ENCODE results near the gene PARD3.

The PARD3 gene

GRCh38 chr10:34121781-34122622, 693.1 kb downstream of the PARD3 start:
- FAIRE-seq (peak; percentile 56), DNase-seq (ENCODE audit: extremely low spot score, insufficient read length, low read depth) (no peak)

- no peak for DNase-seq (ENCODE audit: extremely low spot score, insufficient read length, low read depth)
- no peak for FAIRE-seq
Observed at GRCh38 chr10:34121125-34121753, 693.9 kb downstream of the PARD3 start.

- DNase-seq (ENCODE audit: extremely low spot score, insufficient read length, low read depth) (no peak), FAIRE-seq (no peak)
Observed at GRCh38 chr10:34119456-34119855, 695.6 kb downstream of the PARD3 start.

GRCh38 chr10:34116681-34117271, 698.3 kb downstream of the PARD3 start:
- FAIRE-seq: no peak
- no peak for DNase-seq (ENCODE audit: extremely low spot score, insufficient read length, low read depth)

- FAIRE-seq (no peak), DNase-seq (ENCODE audit: extremely low spot score, insufficient read length, low read depth) (no peak)
Observed at GRCh38 chr10:34116220-34116641, 698.9 kb downstream of the PARD3 start.

GRCh38 chr10:34114914-34115313, 700.2 kb downstream of the PARD3 start:
- DNase-seq (ENCODE audit: extremely low spot score, insufficient read length, low read depth): no peak
- FAIRE-seq: no peak

GRCh38 chr10:34113504-34114225, 701.4 kb downstream of the PARD3 start:
- FAIRE-seq: no peak
- no peak for DNase-seq (ENCODE audit: extremely low spot score, insufficient read length, low read depth)

- DNase-seq (ENCODE audit: extremely low spot score, insufficient read length, low read depth) (no peak), FAIRE-seq (no peak)
Observed at GRCh38 chr10:34112171-34112782, 702.8 kb downstream of the PARD3 start.

- FAIRE-seq: no peak
- DNase-seq (ENCODE audit: extremely low spot score, insufficient read length, low read depth): no peak
Observed at GRCh38 chr10:34111179-34111578, 703.9 kb downstream of the PARD3 start.

GRCh38 chr10:34109952-34110702, 705.0 kb downstream of the PARD3 start:
- no peak for DNase-seq (ENCODE audit: extremely low spot score, insufficient read length, low read depth)
- FAIRE-seq: no peak

GRCh38 chr10:34109495-34109894, 705.6 kb downstream of the PARD3 start:
- DNase-seq (ENCODE audit: extremely low spot score, insufficient read length, low read depth) (no peak), FAIRE-seq (no peak)

GRCh38 chr10:34107626-34108516, 707.2 kb downstream of the PARD3 start:
- DNase-seq (ENCODE audit: extremely low spot score, insufficient read length, low read depth) (no peak), FAIRE-seq (no peak)

- no peak for FAIRE-seq
Observed at GRCh38 chr10:34106356-34106885, 708.7 kb downstream of the PARD3 start.

GRCh38 chr10:34104829-34105572, 710.1 kb downstream of the PARD3 start:
- FAIRE-seq (no peak), DNase-seq (ENCODE audit: extremely low spot score, insufficient read length, low read depth) (no peak)

More at GRCh38 chr10:34106356-34106885, 708.7 kb downstream of the PARD3 start:
- no peak for DNase-seq (ENCODE audit: extremely low spot score, insufficient read length, low read depth)

- FAIRE-seq: no peak
- DNase-seq (ENCODE audit: extremely low spot score, insufficient read length, low read depth): no peak
Observed at GRCh38 chr10:34102893-34103506, 712.1 kb downstream of the PARD3 start.

GRCh38 chr10:34102237-34102673, 712.8 kb downstream of the PARD3 start:
- FAIRE-seq (no peak), DNase-seq (ENCODE audit: extremely low spot score, insufficient read length, low read depth) (no peak)

GRCh38 chr10:34101001-34101400, 714.1 kb downstream of the PARD3 start:
- no peak for DNase-seq (ENCODE audit: extremely low spot score, insufficient read length, low read depth)
- no peak for FAIRE-seq
